Endothelial cell of umbilical vein (primary cell): ENCODE data around the gene ATP6V1B1.

ENCODE experiments used
- EZH2 ChIP-seq: IDR thresholded peaks from 2 replicates; pipeline ENCODE4 v1.6.1; 2012; ENCODE audit warnings: borderline replicate concordance, low read depth, mild to moderate bottlenecking, moderate library complexity, low read length, inconsistent platforms; ENCODE audit not compliant: severe bottlenecking
- FOS ChIP-seq: IDR thresholded peaks from 2 replicates; pipeline ENCODE4 v1.6.1; 2011; ENCODE audit warnings: mild to moderate bottlenecking, low read length, moderate library complexity, borderline replicate concordance; ENCODE audit not compliant: insufficient read depth
- GATA2 ChIP-seq: IDR thresholded peaks from 2 replicates; pipeline ENCODE4 v1.7.0; 2011; ENCODE audit warnings: low read depth, mild to moderate bottlenecking, moderate library complexity, mixed read lengths, low read length; ENCODE audit not compliant: insufficient read length, insufficient read depth
- JUN ChIP-seq: IDR thresholded peaks from 2 replicates; pipeline ENCODE4 v1.6.1; 2011; ENCODE audit warnings: borderline replicate concordance, low read depth; ENCODE audit not compliant: insufficient read length, insufficient read depth
- MYC ChIP-seq: IDR thresholded peaks from one replicate; pipeline ENCODE4 v1.6.1; 2011; ENCODE audit warnings: mild to moderate bottlenecking, low read depth, low read length
- POLR2A ChIP-seq: IDR thresholded peaks from 2 replicates; pipeline ENCODE4 v1.6.1; 2012; ENCODE audit warnings: low read depth, mild to moderate bottlenecking, control low read depth, low read length
- POLR2AphosphoS5 ChIP-seq: IDR thresholded peaks from 2 replicates; pipeline ENCODE4 v1.6.1; 2012; ENCODE audit warnings: low read depth, mild to moderate bottlenecking, control low read depth, low read length, moderate library complexity; ENCODE audit not compliant: insufficient read depth
- TF ChIP-seq, protein P1 (sequence below), 2 donors: IDR thresholded peaks; 1 replicate in 1 of 2; 2 replicates in 1 of 2; pipeline ENCODE4 v1.5.1; 2011; ENCODE audit warnings: low read length in 2 of 2, mild to moderate bottlenecking in 2 of 2, moderate library complexity in 2 of 2, control low read depth in 1 of 2, inconsistent platforms in 1 of 2, low read depth in 1 of 2; ENCODE audit not compliant: insufficient read depth in 1 of 2; ENCODE audit errors: extremely low read depth in 1 of 2
- TF ChIP-seq, protein P2 (sequence below): IDR thresholded peaks from 2 replicates; pipeline ENCODE4 v1.6.1; 2011; ENCODE audit not compliant: insufficient read depth, insufficient read length

DNA sequence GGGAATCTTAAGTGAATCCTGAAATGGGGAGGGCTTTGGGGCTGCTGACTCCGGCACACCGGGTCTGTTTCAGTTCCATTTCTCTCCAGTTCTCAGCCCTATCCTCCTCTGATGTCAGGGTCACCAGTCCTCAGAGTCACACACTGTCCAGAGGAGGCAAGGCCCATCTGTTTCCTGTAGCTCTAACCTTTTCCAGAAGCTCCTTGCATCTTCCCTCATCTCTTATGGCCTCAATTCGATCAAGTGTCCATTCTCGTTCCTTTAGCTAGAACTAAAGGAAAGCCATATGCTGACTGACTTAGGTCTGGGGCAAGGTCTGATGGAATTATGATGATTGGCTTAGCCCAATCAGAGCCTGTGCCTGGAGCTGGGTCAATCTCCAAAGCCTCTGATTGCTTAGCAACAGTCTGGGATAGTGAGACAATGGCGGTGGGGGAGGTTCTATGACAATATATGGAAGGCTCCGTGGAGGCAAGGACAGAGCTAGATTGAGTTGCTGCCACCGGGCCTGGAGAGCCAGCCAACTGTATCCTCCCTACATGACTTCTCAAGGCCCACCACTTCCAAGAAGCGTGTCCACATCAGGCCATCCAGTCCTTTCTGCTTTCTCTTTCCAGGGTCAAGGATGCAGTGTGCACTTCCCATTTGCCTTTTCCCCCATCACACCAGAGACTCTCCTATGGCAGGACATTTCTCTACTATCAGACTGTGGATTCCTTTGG is 48.0 kb downstream of the ATP6V1B1 start:
- TF ChIP-seq POLR2AphosphoS5 (no peak), POLR2A (no peak), EZH2 (no peak), MYC (no peak), GATA2 (no peak), FOS (no peak), JUN (no peak)
- TF ChIP-seq, protein P1, sequence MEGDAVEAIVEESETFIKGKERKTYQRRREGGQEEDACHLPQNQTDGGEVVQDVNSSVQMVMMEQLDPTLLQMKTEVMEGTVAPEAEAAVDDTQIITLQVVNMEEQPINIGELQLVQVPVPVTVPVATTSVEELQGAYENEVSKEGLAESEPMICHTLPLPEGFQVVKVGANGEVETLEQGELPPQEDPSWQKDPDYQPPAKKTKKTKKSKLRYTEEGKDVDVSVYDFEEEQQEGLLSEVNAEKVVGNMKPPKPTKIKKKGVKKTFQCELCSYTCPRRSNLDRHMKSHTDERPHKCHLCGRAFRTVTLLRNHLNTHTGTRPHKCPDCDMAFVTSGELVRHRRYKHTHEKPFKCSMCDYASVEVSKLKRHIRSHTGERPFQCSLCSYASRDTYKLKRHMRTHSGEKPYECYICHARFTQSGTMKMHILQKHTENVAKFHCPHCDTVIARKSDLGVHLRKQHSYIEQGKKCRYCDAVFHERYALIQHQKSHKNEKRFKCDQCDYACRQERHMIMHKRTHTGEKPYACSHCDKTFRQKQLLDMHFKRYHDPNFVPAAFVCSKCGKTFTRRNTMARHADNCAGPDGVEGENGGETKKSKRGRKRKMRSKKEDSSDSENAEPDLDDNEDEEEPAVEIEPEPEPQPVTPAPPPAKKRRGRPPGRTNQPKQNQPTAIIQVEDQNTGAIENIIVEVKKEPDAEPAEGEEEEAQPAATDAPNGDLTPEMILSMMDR (IDR thresholded peaks at IDR 0.05; ENCODE audit: extremely low read depth in 1 of 2, insufficient read depth in 1 of 2, low read depth in 1 of 2, low read length in 2 of 2), result no peak
- TF ChIP-seq, protein P2, sequence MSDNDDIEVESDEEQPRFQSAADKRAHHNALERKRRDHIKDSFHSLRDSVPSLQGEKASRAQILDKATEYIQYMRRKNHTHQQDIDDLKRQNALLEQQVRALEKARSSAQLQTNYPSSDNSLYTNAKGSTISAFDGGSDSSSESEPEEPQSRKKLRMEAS, result no peak
